Renal pelvis (tissue), 4 donors: ENCODE data around the gene LCLAT1. TPM values are rescaled to one million over a fixed set of nuclear protein-coding genes. Genes with fewer than 3 reads are reported as not detected.
"Not testable (repeated sequence)": the region's sequence is repeated elsewhere in the genome, so short reads cannot be mapped to it uniquely, and the experiment has no call there.

ENCODE experiments used
- DNase-seq: peaks from one replicate; pipeline ENCODE4 v3.0.0-alpha.2; 2013
- polyA plus RNA-seq, 3 donors: library from polyadenylated mRNA; unstranded; fragments of 120-200 nt; gene quantifications; one replicate each; pipeline ENCODE4 v1.2.1, GENCODE V29; 2013; ENCODE audit not compliant: insufficient read length in 3 of 3

Gene LCLAT1
- polyA plus RNA-seq, 3 donors = 16.7 to 21.0 (median 20.6) TPM

DNA sequence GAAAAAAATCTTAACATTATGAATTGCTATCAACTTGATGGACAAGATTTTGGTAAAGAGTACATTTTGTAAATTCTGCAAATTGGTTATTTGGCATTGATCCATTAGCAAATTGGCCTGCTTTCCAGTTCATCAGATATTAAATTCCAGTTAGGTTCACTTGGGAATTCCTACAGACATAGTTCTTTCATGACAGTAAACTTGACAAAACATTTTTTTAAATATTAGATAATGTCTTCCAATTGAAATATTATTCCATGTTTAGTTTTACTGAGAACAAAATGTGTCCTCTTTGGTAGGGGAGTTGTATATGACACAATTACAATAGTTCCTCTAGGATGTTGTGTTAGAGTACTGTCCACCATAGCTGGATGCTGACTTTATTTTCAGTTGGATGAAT lies 141.9 kb downstream of the LCLAT1 start:
- no peak for DNase-seq

DNA sequence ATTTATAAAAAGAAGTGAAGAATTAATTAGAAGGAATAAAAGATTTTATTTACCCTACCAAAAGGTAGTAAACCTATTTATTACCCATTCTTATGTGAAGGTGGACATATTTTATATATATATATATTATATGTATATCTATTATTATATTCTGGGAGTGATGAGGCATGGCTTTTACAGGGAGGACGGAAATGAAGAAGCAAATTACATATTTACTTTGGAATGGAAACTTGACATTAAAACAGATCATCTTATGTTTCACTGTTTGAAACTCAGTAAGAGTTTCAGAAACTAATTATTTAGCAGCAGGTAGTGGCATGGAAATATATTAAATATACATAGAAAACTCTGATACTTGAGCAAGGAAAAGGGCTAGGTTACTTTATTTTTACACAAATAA lies 143.4 kb downstream of the LCLAT1 start:
- no peak for DNase-seq

DNA sequence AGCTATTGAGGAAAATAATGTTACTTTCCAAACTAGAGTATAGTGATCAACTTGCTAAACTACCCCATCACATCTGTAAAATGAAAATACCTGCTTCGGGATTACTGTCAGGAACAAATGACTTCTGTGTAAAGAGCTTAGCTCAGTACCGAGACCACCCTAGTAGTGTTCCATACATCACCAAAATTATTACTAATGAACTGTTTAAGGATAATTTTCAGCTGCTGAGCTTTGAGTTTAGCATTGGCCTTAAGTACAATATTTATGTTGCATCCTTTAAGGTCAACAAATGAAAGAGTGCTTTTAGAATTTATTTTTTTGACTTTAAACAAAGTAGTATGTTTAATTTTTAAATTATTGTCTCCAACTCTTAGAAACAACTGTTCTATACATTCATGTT lies 144.1 kb downstream of the LCLAT1 start:
- no peak for DNase-seq

DNA sequence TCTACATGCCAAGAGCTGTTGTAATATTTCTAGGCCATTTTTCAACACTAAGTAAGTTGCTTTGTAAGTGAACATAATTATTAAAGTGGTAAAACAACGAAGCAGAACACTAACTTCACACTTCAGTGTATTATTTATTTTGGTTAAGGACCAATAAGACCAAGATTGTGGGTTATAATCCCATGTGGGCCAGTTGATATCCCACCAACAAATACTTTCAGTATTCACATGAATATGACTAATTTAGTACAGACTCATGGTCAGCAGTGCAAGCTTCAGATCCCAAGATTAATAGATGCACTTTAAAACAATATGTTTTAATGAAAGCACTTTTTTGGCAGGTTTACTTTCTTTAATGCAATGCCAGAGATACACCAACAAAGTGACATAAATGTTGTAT lies 154.3 kb downstream of the LCLAT1 start:
- no peak for DNase-seq

DNA sequence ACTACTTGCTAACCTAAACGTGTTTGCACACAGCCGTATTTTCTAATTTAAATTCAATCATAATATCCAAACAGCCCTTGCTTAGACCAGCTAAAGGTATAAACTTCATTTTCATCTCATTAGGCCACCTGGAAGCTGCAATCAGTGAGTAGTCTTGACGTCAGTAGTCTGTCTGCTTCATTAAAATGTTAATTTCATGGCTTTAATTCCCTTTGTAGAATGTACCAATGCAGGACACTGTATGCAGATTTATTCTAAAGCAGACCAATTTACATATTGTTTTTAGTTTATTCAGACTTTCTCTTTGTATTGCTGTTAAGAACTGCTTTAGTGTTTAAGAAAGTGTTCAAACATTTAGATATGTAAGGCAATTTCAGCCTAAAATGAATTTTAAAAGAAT lies 158.2 kb downstream of the LCLAT1 start:
- DNase-seq = no peak

DNA sequence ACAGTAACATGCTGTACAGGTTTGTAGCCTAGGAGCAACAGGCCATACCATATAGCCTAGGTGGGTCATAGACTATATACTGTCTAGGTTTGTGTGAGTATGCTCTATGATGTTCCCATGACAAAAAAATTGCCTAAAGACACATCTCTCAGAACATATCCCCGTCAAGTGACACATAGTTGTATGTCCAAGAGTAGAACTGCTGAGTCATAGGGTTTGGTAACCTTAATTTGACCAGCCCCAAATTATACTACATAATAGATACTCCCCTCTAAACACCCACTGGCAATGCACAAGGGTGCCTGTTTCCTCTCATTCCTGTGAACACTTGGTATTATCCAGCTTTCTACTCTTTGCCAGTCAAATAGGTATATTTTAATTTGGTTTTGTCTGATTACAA lies 161.6 kb downstream of the LCLAT1 start:
- no peak for DNase-seq

DNA sequence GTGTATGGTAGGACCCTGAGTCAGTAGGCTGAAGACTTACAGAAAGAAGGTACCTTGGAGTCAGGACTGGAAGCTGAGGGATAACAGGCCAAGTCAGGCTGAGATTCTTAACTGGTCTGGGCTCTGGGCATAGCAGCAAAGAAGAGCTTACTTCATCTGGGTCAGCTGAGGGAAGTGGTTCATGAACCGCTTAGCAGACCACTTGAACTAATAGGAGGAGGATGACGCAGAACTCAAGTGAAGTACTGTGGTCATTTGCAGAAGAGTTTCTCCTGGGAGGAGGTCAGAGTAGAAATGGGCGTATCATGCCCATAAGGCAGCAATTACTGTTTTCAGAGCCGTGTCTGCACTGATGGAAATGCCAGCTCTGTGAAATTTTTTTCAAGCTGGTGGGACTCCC lies 164.5 kb downstream of the LCLAT1 start:
- DNase-seq = no peak

DNA sequence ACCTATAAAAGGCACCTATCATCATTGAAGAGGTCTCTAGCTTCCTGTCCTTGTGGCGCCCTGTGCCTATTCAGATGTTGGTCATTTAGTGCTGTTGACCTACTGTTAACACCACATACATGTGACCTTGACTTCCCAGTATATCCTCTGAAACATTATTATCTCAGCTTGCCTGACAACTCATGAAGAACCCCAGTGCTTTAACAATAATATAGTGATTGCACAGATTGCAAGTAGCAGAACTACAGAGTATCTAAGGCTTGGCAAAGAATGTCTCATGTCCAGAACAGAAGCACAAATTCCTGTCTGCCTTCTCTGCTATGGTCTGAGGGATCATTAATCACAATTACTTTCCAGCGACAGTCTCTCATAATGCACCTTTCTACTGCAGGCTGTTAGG lies 165.3 kb downstream of the LCLAT1 start:
- no peak for DNase-seq

DNA sequence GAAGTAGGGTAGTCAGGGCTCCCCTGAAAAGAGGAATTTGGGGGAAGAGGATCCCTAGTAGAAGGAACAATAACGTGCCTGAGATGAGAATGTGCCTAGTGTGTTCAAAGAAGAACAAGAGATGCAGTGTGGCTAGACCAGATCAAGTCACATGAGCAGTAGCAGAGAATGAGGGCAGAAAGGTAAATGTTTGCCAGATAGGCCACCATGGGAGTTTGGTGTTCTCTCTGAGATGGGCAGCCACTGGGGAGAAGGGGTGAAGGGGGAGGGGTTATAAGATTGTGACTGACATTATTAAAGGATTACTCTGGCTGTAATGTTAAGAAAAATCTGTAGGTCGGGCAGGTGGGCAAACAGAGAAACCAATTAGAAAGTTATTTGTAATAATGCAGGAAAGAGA lies 166.0 kb downstream of the LCLAT1 start:
- no peak for DNase-seq

DNA sequence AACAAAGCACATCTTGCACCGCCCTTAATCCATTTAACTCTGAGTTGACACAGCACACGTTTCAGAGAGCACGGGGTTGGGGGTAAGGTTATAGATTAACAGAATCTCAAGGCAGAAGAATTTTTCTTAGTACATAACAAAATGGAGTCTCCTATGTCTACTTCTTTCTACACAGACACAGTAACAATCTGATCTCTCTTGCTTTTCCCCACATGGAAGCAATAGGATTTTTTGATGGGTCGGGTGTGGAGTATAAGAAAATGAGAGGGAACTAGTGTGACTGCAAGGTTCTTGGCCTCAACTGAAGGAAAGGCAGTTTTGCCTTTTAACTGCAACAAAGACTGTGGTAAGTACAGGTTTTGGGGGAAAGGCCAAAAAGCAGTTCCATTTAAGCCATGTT lies 167.2 kb downstream of the LCLAT1 start:
- not testable (repeated sequence) for DNase-seq

DNA sequence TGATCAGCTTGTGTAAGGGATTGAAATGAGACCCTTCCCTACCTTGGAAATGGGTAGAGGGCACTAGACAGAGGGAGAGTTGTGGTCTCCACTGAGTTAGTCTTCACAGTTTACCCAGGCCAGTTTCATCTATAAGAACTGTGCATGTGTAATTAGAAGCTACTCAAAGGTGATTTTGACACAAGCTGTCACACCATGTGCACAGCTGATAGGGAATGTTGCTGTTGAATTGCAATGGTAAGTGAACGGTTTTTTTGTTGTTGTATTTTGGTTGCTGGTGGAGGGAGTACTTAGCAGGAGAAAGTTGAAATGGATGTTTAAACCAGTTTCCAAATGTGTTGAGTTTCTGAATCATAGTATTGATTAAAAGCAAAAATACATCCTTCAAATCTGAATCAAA lies 168.9 kb downstream of the LCLAT1 start:
- no peak for DNase-seq

DNA sequence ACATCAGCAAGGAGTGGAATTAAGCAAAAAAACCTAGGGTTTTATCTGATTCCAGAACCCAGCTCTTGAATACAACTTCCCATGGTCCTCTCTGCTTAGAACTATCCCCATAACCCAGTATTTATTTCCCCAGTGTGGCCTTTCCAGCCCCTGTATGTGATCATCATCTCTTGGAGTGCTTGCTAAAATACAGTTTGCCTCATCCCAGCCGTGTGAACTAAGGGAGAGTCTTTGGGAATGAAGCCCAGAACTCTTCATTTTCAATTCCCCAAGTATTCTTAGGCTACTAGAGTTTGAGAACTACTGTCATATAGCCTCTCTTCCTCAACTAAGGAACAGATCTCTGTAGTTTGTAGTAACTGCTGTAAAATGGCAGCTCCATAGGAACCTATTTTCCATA lies 173.1 kb downstream of the LCLAT1 start:
- no peak for DNase-seq

DNA sequence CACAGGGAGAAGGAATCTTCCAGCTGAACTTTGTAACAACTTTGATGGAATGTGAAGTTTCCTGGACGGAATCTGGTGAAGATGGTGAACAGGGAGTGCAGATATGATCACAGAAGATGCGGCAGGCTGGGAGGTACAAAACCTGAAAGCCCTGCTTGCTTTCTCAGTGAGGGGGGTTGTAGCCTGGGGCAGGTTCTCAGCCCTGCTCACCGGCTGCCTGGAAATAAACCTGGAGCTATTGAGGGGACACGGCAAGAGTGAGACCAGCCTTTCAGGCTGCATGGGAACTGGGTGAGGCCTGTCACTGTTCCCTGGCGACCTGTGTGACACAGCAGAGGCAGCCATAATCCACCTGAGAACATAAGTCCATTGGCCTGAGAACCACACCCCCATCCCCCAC lies 174.8 kb downstream of the LCLAT1 start:
- DNase-seq = no peak

DNA sequence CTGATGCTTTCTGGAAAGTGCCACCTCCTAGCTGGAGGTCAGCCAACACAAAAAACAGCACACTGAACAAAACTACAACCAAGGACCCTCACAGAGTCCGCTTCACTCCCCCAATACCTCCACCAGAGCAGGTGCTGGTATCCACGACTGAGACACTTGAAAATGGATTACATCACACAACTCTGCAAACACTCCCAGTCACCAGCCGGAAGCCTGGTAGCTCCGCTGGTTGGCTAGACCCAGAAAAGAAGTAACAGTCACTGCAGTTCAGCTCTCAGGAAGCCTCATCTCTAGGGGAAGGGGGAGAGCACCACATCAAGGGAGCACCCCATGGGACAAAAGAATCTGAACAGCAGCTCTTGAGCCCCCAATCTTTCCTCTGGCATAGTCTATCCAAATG lies 175.4 kb downstream of the LCLAT1 start:
- no peak for DNase-seq

DNA sequence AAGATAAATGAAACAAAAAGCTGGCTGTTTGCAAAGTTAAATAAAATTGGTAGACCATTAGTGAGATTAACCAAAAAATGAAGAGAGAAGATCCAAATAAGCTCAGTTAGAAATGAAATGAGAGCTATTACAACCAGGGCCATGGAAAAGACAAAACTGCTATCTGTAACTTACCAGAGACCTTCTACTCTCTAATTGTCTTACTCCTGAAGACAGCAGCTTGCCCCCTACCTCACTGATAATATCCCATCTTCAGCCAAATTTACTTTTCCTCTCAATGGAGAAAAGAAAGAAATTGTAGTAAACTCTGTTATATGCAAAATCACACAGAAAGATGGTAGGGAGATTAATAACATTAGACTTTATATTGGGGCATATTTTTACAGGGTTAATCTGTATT lies 178.2 kb downstream of the LCLAT1 start:
- DNase-seq = no peak

DNA sequence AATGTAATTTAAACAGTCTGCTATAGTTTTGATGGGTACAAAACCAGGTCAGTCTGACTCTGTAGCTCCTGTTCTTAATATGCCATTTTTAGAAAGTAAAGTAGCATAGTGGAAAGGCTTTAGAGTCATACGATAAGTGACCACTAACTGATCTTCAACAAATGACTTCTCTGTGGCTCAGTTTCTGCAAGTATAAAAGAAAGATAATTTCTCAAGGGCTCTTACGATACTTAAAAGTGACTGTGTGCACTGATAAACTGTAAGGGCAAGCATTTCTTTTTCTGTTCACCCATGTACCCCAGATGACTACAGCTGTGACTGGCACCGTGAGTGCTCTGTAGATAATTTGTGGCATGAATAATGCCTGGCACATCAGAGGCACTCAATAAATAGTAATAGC lies 178.7 kb downstream of the LCLAT1 start:
- no peak for DNase-seq

DNA sequence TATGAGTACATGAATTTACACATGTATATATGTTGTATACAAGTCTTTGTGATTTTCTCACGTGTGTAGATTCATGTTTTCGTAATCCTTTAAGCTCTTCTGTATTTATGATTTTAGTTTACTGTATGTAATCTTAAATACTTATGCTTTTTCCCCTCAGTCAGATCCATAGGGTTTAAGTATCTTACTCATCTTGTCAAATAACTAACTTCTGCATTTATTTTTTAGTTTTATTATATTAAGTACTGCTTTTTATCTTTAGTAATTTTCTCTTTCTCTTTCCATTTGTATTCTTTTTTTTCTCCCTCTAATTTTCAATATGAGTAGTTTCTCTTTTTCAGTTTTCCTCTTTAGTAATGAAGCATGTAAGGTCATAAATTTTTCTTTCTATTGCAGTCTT lies 179.4 kb downstream of the LCLAT1 start:
- no peak for DNase-seq

DNA sequence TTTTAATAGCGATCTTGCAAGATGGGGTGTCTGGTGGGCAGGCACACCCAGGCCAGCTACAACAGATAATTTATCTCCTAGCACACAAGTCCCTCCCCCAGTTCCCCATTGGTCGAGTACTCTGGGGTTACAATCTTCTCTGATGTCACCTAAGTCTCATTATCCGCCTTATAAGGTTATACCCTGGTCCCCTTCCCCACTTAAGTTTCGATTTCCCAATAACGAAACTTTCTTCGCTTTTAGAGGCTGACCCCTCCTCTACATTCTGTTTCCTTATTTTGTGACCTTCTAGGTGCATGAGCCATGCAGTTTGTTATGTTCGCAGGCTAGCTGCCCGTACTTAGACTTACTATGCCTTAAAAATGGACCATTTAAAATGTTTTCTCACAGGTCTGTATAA lies 180.1 kb downstream of the LCLAT1 start:
- DNase-seq = no peak

DNA sequence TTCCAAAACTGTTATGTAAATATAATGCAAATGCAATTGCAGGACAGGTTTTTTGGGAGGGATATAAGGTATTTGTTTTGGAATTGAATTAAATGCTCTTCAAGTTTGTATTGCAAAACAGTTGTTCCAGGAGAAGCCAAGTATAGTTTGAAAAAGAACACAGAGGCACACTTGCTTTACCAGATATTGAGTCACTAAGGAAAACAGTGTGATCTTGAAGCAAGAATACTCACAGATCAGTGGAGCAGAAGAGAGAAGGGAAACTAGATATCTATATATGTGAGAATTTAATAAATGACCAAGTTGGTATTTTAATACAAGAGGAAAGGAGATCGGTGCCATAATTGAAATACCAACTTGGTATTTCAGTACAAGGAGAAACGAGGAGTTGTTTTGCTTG lies 181.3 kb downstream of the LCLAT1 start:
- no peak for DNase-seq

DNA sequence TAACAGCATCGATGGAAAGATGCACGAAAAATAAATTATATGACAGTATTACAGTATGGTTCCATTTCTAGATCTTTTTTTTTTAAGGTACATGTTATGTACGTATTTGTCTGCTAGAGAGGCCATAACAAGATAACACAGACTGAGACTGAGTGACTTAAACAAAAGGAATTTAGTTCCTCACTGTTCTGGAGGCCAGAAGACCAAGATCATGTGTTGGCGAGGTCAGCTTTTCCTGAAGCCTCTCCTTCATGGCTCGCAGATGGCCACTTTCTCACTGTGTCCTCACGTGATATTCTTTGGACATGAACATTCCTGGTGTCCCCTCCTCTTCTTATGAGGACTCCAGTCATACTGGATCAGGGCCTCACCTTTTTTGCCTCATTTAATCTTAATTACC lies 182.8 kb downstream of the LCLAT1 start:
- no peak for DNase-seq

DNA sequence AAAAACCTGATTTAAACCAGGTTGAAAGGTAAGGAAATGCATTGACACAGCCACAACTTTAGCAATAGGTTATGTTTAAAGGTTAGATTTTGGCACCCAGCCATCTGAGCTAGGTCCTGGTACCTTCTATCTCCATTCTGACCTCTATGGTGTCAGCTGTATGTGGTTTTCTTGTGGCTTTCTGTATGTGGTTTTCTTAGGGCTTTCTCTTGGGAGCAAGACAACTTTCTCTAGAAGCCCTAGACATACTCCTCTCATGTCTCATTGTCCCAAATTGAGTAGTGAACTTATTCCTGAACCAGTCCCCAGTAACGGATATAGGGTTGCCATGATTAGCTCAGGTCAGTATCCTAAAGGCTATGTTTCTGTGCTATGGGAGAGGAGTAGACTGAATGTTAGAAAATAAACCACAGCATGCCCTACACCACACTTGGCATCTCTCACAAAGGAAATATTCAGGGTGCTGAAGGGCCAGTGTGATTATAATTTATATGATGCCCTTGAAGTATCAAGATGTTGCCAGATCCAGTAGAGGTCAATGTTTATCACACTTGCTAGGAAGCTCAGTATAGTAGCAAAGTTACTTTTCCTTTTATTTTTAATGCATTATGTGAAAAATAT lies 184.1 kb downstream of the LCLAT1 start:
- no peak for DNase-seq

DNA sequence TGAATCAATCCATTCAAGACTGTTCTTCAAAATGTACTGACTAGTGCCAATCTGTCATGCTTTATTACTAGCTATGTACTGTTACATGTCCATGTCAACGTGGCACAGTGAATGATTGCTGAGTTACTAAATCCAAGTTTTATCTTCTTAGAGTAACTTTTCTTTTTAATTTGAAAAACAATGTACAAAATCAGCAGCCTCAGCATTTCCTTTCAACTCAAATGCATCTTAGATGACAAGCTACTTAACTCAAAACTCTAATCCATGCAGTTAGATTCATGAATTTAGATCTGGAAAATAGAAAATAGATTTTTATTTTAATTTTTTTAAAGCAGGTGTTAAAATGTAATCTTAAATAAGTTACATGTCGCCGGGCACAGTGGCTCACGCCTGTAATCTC lies 186.0 kb downstream of the LCLAT1 start:
- DNase-seq = no peak

DNA sequence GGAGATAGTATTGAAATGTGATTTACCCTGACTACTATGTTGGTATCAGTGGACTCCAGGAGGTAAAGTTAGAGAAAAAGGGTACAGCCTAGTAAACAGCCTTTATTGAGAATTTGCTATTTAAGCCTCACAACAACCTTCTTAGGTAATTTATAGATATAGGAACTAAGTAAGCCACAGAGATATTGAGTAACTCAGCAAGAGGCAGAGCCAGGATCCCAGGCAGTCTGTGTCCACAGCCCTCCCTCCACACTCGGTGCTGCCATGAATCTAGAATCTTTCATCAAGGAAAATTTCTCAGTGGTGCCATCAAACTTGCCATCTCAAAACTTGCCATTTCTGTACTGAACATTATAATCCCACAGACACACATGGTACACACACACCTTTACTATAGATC lies 189.3 kb downstream of the LCLAT1 start:
- DNase-seq = no peak

DNA sequence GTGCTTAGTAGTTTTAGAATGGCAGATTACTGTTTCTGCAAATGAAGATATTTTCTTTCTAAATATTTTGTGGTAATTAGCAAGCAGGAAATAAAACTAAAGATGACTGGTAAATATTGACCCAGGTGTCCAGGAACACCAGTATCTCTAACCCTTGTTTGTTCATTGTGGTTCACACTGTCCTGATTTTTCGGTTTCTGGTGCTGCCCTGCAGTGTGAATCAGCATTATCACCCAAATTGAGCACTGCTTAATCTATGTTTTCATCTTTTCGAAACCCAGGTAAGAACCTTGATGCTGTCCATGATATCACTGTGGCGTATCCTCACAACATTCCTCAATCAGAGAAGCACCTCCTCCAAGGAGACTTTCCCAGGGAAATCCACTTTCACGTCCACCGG lies 192.8 kb downstream of the LCLAT1 start:
- DNase-seq = no peak

DNA sequence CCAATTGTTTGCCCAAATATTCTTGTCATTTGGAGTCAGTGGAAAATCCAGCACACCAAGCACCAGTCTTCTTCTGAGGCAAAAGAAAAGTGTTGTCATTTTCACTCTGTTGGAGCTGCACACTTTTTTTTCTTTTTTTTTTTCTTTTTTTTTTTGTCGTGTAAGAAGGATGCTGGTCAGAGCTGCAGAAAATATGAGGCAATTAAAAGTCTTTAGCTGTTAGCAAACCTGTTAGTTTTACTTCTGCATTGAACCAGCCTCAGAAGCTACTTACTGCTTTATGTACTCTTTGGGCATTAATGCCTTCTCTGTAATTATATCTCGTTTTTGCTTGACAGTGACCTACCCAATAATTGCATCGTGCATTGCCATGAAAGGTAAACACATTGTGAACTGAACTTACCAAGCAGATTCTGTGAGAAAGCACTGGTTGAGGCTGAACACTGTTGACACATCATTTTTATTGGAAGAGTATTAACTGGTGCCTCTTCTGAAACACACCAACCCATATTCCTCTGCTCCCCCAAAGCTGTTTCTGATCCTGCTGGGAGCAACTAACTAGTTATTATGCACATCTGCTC lies 194.8 kb downstream of the LCLAT1 start:
- no peak for DNase-seq
